HG02970 (cell line): ENCODE data around the gene PPP1R9A.

Experiments used
- ATAC-seq: cut with Tn5 transposase; IDR thresholded peaks from one replicate; pipeline ENCODE4 v1.9.1; 2021; ENCODE audit warnings: mild to moderate bottlenecking, moderate library complexity, moderate number of reproducible peaks; ENCODE audit not compliant: unreplicated experiment, low FRiP score

Gene PPP1R9A

GRCh38 chr7:94907026-94907810, at the start of gene PPP1R9A:
PPP1R9A (plus strand) TSS chr7:94907594; CDS start chr7:94910114, 2,520 bp downstream.
- no peak for ATAC-seq

DNA sequence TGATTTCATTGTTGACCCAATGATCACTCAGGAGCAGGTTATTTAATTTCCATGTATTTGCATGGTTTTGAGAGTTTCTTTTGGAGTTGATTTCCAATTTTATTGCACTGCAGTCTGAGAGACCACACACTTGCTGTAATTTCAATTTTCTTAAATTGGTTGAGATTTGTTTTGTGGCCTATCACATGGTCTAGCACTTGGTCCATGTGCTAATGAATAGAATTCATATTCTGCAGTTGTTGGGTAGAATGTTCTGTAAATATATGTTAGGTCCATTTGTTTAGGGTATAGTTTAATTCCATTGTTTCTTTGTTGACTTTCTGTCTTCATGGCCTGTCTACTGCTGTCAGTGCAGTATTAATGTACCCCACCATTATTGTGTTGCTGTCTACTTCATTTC, 36.3 kb upstream of the PPP1R9A start:
- ATAC-seq = no peak

- ATAC-seq = no peak
Measured at GRCh38 chr7:94873239-94873638, 34.2 kb upstream of the PPP1R9A start.

- no peak for ATAC-seq
Measured at GRCh38 chr7:94874036-94874785, 33.2 kb upstream of the PPP1R9A start.

GRCh38 chr7:94875201-94875600, 32.2 kb upstream of the PPP1R9A start:
- no peak for ATAC-seq

DNA sequence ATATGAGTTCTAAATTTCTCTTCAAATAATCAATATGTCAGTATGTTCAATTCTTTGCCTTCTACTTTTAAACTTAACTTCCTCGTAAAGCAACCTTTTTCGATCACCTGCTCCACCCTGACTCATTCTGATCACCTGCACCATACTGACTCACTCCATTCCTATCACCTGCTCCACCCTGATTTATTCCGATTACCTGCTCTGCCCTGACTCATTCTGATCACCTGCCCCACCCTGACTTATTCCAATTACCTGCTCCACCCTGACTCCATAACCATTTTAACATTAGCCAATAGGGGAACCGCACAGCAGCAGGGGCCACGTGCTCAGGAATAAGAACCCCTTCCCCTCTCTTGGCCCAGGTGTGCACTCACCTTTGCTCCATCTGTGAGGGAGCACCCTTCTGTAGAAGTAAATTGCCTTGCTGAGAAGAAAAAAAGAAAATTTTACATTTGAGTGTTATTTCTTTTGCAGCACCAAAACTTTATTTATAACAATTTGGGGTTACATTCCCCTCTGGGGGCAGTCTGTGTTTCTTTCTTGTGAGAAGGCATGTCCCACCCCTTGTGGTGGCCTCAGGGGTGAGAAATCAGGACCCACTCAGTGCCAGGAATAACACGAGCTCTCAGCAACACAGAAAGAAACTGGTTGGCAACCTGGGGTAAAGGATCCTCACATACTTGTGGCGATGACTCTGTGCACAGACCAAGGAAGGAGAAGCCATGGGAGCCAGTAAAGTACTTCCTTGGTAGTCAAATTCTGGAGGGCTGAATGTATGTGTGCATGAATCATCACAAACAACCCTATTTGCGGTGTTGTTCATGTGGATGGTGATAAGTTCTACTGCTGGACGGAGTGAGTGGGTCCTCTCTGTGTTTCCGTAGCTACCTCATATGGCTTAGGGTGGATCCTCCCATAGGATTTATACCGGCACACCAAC, 29.4 kb upstream of the PPP1R9A start:
- ATAC-seq = no peak

DNA sequence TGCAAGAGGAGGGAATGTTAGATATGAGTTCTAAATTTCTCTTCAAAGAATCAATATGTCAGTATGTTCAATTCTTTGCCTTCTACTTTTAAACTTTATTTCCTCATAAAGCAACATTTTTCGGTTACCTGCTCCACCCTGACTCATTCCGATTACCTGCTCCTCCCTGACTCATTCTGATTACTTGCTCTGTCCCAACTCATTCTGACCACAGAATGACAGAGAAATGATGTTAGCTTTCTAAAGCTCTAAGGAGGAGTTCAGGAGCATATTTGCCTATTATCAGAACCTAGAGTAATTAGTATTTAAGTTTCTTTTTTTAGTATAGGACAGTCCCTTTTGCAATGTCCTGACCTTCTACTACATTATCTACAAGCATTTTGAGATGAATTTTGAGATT, 24.5 kb upstream of the PPP1R9A start:
- no peak for ATAC-seq

- no peak for ATAC-seq
Measured at GRCh38 chr7:94883616-94884015, 23.8 kb upstream of the PPP1R9A start.

DNA sequence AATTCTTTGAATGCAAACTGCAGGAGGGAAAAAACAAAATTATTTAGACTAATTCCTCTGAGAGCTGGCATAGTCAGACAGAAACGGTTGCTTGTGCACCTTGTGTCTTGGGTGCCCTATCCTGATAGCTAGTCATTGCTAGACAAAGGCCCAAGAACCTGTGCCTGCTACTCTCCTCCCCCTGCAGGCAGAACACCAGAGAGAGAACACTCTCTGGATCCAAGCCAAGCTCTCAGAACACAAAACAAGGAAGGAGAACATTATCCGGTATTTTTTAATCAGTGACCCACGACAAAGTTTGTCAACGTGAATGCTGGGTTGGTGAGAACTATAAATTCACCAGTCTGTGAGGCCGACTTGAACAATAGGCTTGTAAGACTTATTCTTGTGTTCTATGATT, 18.8 kb upstream of the PPP1R9A start:
- no peak for ATAC-seq

DNA sequence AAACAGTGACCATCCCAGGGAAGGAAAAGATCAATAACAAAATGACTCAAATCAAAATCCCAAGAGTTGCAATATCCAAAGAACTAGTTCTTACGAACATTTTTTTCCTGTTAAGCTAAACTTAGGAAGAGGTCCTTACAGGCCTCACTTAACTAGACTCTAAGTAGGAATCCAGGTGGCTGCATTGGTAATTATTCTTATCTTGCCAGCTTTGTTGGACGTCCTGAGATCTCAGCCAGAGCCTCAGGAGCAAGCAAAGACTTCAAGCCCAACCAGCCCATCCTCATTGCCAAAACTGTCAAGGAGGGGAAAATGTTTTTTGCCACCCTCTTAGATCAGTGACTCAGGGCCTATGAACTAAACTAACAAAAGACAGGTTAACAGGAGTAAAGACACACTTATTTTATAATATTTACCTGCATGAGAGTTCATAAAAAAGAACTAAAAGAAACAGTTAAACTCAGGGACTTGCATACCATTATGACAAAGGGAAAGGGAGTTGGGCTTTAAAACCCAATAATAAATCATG, 18.3 kb upstream of the PPP1R9A start:
- ATAC-seq = no peak

GRCh38 chr7:94890216-94890615, 17.2 kb upstream of the PPP1R9A start:
- no peak for ATAC-seq

DNA sequence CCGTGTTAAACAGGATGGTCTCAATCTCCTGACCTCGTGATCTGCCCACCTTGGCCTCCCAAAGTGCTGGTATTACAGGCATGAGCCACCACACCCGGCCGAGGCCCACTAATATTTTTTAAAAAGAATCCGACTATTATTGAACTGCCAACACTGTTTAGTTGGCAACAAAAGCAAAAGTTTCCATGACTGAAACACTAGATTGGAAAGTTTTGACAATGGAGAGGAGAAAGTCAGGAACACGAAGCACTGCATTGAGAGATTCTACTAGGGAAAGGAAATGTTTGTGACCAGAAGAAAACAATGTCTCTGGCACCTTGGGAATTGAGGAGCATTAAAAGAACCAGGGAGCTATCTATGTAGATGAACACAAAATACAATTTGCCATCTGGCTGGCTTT, 13.7 kb upstream of the PPP1R9A start:
- ATAC-seq = no peak

GRCh38 chr7:94897541-94897940, 9.9 kb upstream of the PPP1R9A start:
- ATAC-seq = no peak

GRCh38 chr7:94898340-94898739, 9.1 kb upstream of the PPP1R9A start:
- ATAC-seq = no peak

DNA sequence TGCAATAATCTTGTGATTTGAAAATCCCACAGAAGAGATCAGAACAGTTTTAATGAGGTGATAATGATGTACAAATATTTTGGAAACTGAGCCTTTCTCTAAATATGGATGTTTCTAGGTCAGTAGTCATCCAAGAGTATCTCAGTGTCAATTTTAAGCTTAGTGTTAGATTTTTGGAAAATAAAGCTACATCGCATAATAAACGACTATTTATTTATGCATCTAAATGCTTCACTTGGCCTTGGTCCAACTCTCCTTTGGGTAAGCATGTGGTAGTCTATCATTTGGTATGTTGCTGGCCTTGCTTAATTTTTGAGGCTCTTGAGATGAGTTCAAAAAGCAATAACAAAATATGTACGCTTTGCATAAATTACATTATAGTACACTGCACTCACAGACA, 5.4 kb upstream of the PPP1R9A start:
- ATAC-seq = no peak

- ATAC-seq = no peak
Measured at GRCh38 chr7:94903971-94904370, 3.4 kb upstream of the PPP1R9A start.

DNA sequence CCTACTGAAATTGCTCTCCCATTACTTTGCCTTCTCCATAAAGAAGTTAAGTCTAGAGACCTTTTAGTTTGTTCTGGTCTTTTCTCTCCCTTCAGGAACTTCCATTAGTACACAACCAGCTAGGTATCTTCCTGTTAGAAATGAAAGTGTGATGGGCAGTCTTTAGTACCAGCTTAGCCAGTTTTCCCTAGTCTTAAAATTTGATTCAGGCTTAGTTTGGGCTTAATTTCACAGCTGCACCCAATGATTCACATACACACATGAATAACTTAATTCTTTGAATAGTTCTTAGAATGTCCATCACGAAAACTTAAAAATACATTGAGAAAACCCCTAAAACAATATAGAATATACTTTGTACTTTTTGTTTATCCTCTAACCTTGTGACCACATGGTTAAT, 2.4 kb upstream of the PPP1R9A start:
- ATAC-seq = no peak

- ATAC-seq = no peak
Measured at GRCh38 chr7:94906065-94906851, 1.1 kb upstream of the PPP1R9A start.

- ATAC-seq = no peak
Measured at GRCh38 chr7:94907811-94908322, 473 bp downstream of the PPP1R9A start.
